Caki2 (cell line): ENCODE data around the gene FHIT. TPM values are rescaled to one million over a fixed set of nuclear protein-coding genes. Genes with fewer than 3 reads are reported as not detected.

Experiments
- DNase-seq: peaks from one replicate; pipeline ENCODE4 v3.0.0-alpha.2; 2015; ENCODE audit warnings: low read depth
- in situ Hi-C: cut with HindIII; loops from 2 replicates; pipeline ENCODE4 v1.10.0; 2016; ENCODE audit warnings: low sequenced_read_pairs, low pct_unique_long_range_greater_than_20kb, mixed read lengths
- total RNA-seq: library from RNA; depleted of rRNA; stranded (reverse); fragments of >200 nt; shearing (Covaris generic); gene quantifications from 2 replicates; pipeline ENCODE4 v1.2.3, GENCODE V29; 2014; ENCODE audit warnings: low replicate concordance

FHIT gene
- total RNA-seq, 1 experiment from 2014 or later = 4.8 TPM

DNA sequence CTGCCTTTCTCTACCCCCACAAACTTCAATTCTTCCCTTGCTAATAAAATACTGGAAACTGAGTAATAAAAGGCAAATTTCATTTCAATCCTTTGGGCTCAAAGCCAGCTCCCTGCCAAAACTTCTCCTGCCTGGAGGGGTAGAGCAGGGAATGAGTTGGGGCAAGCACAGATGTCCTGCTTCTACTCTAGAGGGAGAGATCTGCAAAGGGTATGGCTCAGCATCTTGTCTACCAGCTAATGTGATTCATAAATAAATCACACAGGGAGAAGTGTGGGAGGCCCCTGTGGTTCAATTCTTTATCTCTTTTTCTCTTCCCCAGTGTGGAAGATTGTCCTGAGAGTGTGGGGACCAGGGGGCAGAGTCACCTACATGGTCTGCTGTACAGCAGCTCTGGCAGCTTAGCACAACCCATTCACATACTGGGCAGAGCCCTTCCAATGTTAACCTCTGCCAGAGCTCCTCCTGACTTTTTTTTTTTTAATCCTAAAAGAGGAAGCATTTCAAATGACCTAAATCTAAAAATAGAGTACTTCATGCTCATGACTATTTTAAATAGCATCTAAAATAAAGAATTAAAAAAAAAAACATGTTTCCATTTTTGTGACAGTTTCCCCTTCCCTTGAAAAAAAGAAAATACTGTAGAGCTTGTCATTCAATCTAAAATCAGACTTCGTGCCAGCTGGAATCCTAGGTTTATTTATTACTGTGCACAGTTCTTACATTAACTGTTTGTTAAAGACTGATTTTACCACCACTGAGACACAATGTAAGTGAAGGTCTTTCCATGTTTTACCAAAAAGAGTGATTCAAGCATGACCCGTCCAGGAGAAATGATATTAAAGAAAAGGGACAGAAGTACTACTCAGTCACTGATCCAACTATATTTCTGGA lies 1117.7 kb downstream of the FHIT start:
- in situ Hi-C loops = no loop called here
- DNase-seq = no peak

DNA sequence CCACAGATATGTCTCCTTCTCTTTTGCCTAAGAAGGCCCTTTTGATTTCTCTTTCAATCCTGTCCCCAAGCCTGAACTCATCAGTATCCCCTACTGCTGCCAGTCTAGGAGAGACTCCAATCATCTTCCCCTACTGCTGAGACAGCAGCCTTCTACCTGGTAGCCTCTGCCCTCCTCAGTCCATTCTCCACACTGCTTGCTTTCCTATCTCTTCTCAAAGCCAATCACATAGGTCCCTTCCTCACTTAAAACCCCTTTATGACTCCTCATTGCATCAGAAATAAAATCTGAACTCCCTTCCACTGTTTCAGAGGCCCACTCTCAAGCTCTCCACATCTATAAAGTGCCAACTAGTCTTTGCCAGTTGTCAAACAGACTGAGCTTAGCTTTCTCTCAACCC lies 1119.6 kb downstream of the FHIT start:
- DNase-seq = no peak
- in situ Hi-C loops = no loop called here

DNA sequence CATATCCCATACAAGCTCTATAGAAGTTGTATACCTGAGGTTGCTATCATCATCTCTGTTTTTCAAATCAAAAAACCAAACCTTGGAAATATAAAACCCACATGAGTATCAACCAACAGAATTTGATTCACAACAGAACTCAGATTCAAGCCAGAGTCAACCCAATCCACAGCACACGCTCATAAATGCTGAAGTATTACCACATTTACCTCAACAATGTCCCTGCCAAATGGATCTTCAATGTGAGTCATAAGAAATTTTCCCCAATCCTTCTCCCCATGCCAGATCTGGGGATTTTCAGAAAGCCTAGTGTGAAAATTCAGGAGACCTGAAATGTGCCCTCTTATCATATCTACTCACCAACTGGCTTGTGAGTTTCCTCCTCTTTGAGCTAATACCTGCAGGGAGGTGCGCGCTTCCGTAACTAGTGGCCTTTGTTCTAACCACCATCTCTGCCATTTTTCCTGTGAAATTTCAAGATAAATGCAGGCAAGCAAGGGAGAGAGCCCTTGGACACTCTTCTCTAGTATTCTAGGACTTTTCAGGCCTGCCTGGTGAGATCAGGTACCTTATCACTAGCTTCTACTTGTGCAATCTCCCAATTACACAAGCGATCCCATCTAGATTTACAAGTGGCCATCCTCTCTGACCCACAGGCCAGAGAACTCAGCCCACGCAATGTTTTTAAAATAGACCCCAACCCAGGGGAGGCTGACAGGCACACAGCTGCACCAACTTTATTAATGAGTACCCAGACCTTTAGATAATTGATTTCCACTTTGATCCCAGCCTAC lies 1124.5 kb downstream of the FHIT start:
- DNase-seq = no peak
- in situ Hi-C loops = no loop called here

DNA sequence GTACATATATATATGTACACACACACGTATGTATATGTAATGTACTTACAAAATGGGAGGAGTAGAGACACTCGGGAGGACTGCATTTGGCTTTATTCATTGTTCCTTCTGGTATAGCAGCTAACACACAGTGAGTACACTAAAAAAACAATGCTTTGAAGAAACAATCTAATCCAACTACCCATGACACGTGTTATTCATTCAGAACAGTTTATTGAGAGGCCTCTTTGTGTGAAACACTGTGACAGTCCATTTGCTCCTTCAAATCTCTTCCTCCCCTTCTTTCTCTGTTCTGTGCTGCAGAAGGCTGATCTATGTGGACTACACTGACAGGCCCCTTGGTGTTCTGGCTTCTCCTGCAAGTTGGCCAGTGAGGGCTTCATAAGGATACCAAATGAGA lies 1125.6 kb downstream of the FHIT start:
- DNase-seq = no peak
- in situ Hi-C loops = no loop called here

DNA sequence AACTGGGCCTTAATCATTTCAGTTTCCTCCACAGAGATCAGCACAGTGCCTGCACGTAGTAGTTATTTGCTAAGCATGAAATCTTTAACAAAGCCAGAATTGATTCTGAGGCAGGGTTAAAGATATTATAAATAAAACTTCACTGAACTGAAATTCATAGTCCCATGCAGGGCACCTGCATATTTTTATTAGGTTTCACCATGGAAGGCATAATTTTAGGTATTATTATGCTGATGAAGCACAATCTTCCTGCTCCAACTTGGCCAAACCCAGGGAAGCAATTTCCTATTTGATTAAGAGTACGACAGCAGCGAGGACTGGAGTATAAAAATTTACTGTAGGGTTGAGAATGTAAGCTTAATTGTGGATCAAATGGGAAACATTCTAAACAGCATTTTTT lies 1131.0 kb downstream of the FHIT start:
- DNase-seq = no peak
- in situ Hi-C loops = no loop called here

DNA sequence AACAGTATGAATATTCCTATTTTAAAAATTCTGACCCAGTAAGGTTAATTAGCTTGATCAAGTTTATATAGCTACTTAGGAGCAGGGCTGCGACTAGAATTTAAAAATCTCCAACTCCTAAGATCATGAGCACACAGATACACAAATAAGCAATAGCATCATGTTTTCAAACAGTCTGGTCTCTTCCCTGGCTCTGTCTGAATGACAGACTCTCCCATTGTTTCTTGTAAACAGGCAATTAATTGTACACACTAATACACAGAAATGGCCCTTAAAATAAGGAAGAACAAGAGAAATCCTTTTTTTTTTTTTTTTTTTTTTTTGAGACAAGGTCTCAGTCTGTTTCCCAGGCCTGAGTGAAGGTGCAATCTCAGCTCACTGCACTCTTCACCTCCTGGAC lies 1137.1 kb downstream of the FHIT start:
- in situ Hi-C loops = no loop called here

DNA sequence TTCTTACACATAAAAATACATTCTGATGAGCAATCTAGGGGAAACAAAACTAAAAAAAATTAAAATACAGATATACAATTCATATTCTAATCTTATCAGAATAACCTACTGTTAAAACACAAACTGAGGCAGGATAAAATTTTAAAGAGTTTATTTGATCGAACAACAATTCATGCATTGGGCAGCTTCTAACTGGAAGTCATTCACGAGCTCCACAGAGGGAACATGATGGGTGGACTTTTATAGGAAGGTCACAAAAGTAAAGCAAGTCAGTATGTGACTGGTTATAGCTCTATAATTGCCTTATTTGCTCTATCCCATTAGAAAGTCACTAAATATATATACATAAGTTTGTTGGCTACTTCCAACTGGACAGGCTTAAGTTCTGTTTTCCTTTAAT lies 1144.0 kb downstream of the FHIT start:
- in situ Hi-C loops = no loop called here
- no peak for DNase-seq

More for the DNA sequence above, 1137.1 kb downstream of the FHIT start:
- DNase-seq = no peak

DNA sequence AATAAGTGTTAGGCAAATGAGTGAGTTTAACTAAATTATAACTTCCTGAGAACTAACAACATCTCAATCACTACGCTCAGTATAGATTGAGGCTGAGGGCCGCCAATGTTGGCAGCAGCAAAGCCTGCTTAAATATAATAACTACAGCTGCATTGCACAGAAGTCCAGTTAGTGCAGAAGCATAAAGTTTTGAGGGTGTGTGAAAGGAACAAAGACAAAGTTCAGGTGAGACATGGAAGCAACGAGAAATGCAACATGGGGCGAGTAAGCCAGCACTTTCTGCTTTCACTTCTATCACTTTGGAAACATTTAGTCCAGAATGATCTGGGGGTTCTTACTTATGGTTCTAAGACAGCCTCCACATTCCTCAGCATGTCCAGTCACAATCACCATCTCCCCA lies 1149.1 kb downstream of the FHIT start:
- DNase-seq = no peak
- in situ Hi-C loops = no loop called here

DNA sequence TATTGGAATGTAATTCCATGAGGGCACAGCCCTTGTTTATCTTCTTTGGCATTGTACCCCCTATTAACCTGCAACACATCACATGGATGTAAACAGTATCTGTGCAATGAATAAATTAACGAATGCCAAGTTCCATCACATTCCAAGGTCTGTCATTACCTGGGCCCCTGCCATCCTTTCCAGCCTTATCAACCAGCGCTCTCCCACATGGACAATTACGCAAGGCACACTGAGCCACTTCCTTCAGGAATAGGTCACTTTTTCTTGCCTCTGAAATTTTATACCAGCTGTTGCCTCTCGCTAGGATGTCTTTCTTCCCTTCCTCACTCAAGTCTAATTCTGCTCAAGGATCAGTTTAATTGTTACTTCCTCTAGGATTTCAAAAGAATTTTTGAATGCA lies 1149.6 kb downstream of the FHIT start:
- no peak for DNase-seq
- in situ Hi-C loops = no loop called here

DNA sequence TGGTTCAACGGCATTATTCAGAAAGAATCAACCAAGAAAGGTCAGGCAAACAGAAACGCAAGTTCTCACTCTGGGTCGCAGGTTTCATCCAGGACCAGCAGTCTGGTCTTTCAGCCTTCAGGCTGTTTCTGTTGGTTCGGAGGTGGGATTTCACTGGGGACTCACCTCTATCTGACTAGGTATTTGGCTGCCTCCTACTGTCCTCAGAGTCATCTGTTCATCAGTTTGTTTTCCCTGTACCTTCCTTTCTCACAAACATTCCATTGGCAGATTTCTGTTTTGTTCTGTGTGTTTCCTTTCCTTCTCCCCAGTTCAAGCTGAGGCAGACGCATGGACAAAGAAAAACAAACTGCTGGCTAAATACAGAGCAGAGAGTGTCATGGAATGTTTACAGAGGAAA lies 1154.8 kb downstream of the FHIT start:
- in situ Hi-C loops = no loop called here
- DNase-seq = no peak

DNA sequence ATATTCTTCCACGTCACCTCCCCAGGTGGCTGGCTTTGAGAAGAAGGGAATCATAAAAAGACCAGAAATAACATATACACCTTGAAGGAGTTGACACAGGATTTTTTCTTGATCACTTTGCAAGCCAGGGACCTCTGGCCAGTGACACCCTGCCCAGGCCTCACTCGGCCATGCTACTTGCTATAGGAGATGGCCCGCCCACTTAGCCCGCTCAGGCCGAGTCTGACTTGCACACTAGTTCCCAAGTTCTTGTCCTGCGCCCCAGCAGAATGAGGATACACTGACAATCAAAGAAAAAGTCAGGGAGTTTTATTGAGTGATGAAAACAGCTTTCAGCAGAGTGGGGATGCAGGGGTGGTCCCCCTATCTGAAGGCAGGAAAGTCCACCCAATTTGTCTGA lies 1155.3 kb downstream of the FHIT start:
- in situ Hi-C loops = no loop called here
- no peak for DNase-seq

DNA sequence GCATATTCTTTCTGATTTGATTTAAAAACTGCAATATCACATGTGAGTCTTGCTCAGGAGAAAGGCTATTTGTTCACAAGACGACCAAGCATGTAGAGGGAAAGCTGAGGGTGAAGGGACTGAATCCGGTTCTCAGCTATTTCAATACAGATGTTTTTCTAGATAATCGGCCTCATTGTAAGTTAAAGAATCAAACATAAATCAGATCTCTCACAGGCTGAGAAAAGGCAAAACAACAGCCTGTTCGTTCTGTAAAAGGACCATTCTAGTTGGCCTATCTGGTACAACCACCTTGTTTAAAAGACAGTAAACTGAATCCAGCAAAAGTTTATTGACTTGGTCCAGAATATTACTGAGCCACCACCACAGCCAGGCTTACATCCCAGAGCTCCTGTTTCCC lies 1155.7 kb downstream of the FHIT start:
- DNase-seq = no peak
- in situ Hi-C loops = no loop called here

DNA sequence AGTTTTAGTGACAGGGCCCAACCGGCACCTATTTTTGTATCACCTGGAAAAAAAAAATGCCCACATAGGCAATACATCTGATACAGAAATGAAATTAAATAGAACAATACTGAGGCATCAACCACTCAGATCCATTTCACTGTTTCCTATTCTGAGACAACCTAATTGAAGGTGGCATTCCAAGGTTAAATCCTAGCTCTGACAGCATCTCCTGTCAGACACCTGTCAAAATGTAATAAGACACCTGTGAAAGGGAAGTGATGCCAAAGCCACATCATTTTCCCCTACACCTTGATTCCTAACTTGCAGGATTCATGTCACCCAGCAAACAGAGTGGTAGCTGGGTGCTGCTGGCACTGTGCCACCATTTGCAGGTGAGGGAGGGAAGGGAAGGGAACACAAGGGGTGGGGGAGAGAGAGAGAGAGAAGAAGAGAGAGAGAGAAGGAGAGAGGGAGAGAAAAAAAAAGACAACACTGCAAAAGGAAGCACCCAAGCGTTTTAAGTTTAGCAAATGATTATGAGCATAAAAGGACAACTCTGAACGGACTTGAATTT lies 1156.8 kb downstream of the FHIT start:
- in situ Hi-C loops = no loop called here
- DNase-seq = no peak

DNA sequence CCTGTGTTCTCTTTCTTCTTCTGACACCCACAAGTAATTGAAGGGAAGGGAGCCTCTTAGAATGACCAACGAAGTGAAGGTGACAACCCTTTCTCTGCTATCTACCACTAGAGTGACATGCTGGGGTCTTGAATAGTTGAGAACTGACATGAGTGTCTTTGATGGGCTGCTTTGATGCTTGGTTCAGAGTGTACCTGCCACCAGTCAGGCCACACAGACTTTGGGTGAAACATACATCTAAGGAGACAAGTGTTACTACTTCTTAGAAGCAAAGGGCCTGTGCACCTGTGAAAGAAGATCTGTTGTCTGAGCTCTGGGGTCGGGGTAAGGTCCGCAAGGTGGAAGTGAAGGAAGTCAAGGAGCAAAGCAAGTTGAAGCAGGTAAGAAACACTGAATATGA lies 1160.7 kb downstream of the FHIT start:
- in situ Hi-C loops = no loop called here
- DNase-seq = no peak

DNA sequence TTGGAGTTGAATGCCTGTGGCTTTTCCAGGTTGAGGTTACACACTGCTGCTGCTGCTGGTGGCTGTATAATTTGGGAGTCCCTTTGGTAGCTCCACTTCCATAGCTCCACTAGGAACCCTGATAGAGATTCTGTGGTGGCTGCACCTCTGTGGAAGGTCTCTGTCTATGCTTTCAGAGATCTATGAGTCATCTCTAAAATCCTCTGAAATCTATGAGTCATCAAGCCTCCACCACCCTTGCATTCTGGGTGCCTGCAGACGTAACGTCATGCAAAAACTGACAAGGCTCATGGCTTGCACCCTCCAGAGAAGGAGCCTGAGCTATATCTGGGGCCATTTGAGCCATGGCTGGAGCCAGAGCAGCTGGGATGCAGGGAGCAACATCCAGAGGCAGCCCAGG lies 1164.4 kb downstream of the FHIT start:
- in situ Hi-C loops = no loop called here
- DNase-seq = no peak

DNA sequence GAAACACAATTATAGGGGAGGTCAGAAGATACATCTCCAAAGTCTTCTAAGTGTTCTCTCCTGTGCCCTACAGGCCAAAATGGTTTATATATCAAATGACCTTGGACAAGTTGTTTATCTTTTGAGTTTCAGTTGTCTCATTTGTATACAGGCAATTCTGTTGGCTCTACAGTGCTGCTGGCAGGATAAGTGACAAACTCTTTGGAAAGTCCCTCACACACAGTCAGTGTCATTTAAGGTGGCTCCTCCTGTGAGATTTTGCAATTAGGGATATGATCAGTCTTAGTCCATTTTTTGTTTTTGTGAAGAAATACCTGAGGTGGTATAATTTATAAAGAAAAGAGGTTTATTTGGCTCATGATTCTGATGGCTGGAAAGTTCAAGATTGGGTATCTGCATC lies 1165.6 kb downstream of the FHIT start:
- no peak for DNase-seq
- in situ Hi-C loops = no loop called here

DNA sequence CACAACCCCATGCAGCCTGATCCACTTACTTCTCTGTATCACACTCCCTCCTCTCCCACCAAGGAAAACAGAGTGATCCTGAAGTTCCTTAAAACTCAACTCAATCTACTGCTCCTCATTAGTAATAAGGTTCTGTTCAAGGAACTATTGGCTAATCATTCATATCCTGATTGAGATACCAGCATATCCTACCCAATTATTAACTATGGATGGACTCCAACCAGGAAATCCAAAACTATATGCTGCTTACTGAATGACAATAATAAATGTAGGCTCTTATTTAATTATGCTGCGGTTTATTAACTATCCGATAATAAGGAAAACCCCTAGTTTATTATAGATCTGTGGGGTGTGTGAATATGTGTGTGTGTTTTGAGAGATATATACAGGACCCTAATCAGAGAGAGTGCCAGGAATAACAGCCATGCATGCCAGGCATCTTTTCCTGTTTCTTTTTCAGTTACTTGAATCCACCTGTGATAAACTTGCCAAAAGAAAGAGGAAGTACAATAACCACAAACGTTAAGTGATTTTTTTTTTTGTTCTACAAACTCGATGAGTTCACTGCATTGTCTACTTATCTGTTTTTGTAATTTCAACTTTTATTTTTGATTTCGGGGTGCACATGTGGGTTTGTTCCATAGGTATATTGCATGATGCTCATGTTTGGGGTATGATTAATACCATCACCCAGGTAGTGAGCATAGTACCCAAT lies 1169.7 kb downstream of the FHIT start:
- in situ Hi-C loops = no loop called here
- no peak for DNase-seq

DNA sequence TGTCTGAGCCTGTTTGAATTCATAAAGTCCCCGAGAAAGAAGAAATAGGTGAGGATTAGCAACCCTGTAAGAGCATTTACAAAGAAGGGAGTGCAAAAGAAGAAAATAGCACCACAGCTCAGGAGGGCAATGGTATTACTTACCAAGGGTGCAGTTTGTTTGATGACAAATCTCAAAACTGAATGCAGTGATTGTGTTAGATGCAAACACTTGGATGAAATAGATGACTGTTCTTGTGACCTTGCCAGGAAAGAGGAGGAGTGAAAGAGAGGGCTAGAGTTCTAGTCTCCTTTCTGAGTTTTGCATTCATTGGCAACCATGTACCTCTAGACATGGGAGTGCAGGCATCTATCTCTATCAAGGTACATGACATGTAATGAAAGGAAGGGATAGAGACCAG lies 1170.6 kb downstream of the FHIT start:
- in situ Hi-C loops = no loop called here
- no peak for DNase-seq

DNA sequence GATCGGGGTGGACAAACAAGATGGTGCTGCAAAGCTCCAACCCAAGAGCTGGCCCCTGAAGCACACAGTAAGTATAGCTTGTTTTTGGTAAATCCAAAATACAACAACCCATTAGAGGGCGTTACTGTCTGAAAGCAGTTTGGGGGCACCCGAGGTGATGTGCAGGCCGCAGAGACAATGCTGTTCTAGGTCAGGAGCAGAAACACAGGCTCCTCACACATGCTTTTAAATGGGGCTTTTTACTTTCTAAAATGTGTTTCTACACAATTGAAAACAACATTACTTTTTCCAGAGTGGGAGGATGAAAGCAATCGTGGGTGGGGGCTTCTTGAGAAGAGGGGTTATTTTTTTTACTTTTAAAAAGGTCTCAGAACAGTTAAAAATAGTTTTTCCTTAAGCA lies 1172.2 kb downstream of the FHIT start:
- in situ Hi-C loops = no loop called here
- no peak for DNase-seq
